Fibroblast of lung (primary cell): ENCODE results near the gene DPP6. TPM values are rescaled to one million over a fixed set of nuclear protein-coding genes. Genes with fewer than 3 reads are reported as not detected.

Source experiments
- DNase-seq, 2 donors: peaks; one replicate each; pipeline versions ENCODE4 v3.0.0 to v3.0.0-alpha.2; 2010; ENCODE audit warnings: low read depth in 2 of 2
- H2AFZ ChIP-seq: 2 replicates; pipeline ENCODE4 v1.5.1; 2012; ENCODE audit warnings: low read length, control low read depth, inconsistent platforms
- H3K27ac ChIP-seq: 2 replicates; pipeline ENCODE4 v1.5.1; 2011; ENCODE audit warnings: low read length, control low read depth; ENCODE audit not compliant: insufficient read depth
- H3K27me3 ChIP-seq: 2 replicates; pipeline ENCODE4 v1.5.1; 2011; ENCODE audit warnings: mild to moderate bottlenecking, low read length; ENCODE audit not compliant: control insufficient read depth, insufficient read depth
- H3K36me3 ChIP-seq: 2 replicates; pipeline ENCODE4 v1.5.1; 2011; ENCODE audit warnings: low read length; ENCODE audit not compliant: control insufficient read depth, insufficient read depth
- H3K4me1 ChIP-seq: 2 replicates; pipeline ENCODE4 v1.5.1; 2011; ENCODE audit warnings: low read length; ENCODE audit not compliant: control insufficient read depth, insufficient read depth; ENCODE audit errors: extremely low read depth
- H3K4me2 ChIP-seq: 2 replicates; pipeline ENCODE4 v1.5.1; 2011; ENCODE audit warnings: low read length, control low read depth; ENCODE audit not compliant: insufficient read depth; ENCODE audit errors: extremely low read depth
- H3K4me3 ChIP-seq, 4 experiments: fragments of 200-600 bp in 1 of 4; sonication (generic) in 1 of 4; replicated peaks in 1 of 4; 2 replicates each; pipeline ENCODE4 v1.5.1; 2011 to 2016; ENCODE audit warnings: low read length in 4 of 4, low read depth in 3 of 4, mild to moderate bottlenecking in 3 of 4, control low read depth in 2 of 4, inconsistent platforms in 1 of 4, mixed read lengths in 1 of 4; ENCODE audit not compliant: insufficient read depth in 1 of 4; ENCODE audit errors: control extremely low read depth in 1 of 4
- H3K79me2 ChIP-seq: 2 replicates; pipeline ENCODE4 v1.5.1; 2012; ENCODE audit warnings: mild to moderate bottlenecking, low read length, inconsistent platforms; ENCODE audit not compliant: control insufficient read depth, insufficient read depth
- H3K9ac ChIP-seq: 2 replicates; pipeline ENCODE4 v1.5.1; 2011; ENCODE audit warnings: mild to moderate bottlenecking, low read length, control low read depth; ENCODE audit not compliant: insufficient read depth
- H3K9me3 ChIP-seq: 2 replicates; pipeline ENCODE4 v1.5.1; 2012; ENCODE audit warnings: low read depth, low read length; ENCODE audit not compliant: control insufficient read depth, insufficient read depth
- H4K20me1 ChIP-seq: 2 replicates; pipeline ENCODE4 v1.5.1; 2011; ENCODE audit warnings: low read length; ENCODE audit not compliant: control insufficient read depth, insufficient read depth; ENCODE audit errors: extremely low read depth
- EZH2 ChIP-seq: IDR thresholded peaks from 2 replicates; pipeline ENCODE4 v1.5.1; 2012; ENCODE audit warnings: low read length, control low read depth, mild to moderate bottlenecking; ENCODE audit errors: missing control alignments
- polyA plus RNA-seq, 2 donors: library from polyadenylated mRNA; depleted of rRNA in 1 of 2; stranded (reverse) in 1 of 2; unstranded in 1 of 2; fragments of >200 nt; gene quantifications; 2 replicates each; pipeline ENCODE4 v1.2.1, GENCODE V29; 2011 to 2012; ENCODE audit warnings: missing spikeins in 1 of 2
- total RNA-seq: library from RNA; depleted of rRNA; stranded (reverse); fragments of >200 nt; gene quantifications from 2 replicates; pipeline ENCODE4 v1.2.1, GENCODE V29; 2014
- TF ChIP-seq, protein P1 (sequence below), 2 donors: IDR thresholded peaks in 1 of 2; conservative IDR thresholded peaks in 1 of 2; 1 replicate in 1 of 2; 2 replicates in 1 of 2; pipeline ENCODE4 v1.5.1; 2011 to 2012; ENCODE audit warnings: low read length in 2 of 2, control low read depth in 1 of 2, inconsistent platforms in 1 of 2, low read depth in 1 of 2, mild to moderate bottlenecking in 1 of 2

The DPP6 gene
- total and polyA plus RNA-seq, 2 donors (not counting 1 experiment from before 2014, with no cell fraction given): not detected

DNA sequence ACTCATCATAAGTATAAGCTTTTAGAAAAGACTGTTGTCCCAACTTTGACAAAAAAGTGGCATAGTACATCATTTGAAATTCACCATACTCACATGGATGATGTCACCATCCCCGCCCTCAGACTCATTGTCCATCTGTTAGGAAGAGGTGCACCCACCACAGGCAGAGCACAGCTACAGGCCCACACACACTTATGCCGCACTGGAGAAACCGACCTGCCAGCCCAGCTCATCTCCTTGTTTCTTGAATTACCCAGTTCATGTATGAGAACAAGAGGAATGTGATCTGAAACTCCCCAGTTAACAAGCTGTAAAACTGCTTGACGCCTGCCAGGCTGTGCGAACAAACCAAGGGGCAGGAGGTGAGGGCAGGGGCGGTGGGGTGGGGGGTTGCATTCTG lies 312.0 kb downstream of the DPP6 start:
- DNase-seq: no peak
- Histone ChIP-seq H3K9ac (no peak overlapping the region), H3K27ac (no peak overlapping the region), H4K20me1 (no peaks in the 10 kb centered on the region), H3K4me3 (no peak overlapping the region), H3K79me2 (no peaks in the 10 kb centered on the region), H3K9me3 (no peaks in the 10 kb centered on the region), H3K36me3 (no peaks in the 10 kb centered on the region), H2AFZ (no peak overlapping the region), H3K4me1 (no peaks in the 10 kb centered on the region), H3K4me2 (no peak overlapping the region), H3K27me3 (no peaks in the 10 kb centered on the region)
- TF ChIP-seq, protein P1, sequence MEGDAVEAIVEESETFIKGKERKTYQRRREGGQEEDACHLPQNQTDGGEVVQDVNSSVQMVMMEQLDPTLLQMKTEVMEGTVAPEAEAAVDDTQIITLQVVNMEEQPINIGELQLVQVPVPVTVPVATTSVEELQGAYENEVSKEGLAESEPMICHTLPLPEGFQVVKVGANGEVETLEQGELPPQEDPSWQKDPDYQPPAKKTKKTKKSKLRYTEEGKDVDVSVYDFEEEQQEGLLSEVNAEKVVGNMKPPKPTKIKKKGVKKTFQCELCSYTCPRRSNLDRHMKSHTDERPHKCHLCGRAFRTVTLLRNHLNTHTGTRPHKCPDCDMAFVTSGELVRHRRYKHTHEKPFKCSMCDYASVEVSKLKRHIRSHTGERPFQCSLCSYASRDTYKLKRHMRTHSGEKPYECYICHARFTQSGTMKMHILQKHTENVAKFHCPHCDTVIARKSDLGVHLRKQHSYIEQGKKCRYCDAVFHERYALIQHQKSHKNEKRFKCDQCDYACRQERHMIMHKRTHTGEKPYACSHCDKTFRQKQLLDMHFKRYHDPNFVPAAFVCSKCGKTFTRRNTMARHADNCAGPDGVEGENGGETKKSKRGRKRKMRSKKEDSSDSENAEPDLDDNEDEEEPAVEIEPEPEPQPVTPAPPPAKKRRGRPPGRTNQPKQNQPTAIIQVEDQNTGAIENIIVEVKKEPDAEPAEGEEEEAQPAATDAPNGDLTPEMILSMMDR (conservative IDR thresholded peaks at IDR 0.05 in 1 of 2, IDR thresholded peaks at IDR 0.05 in 1 of 2; ENCODE audit: low read depth in 1 of 2, low read length in 2 of 2): no peak
- no peak for TF ChIP-seq EZH2

DNA sequence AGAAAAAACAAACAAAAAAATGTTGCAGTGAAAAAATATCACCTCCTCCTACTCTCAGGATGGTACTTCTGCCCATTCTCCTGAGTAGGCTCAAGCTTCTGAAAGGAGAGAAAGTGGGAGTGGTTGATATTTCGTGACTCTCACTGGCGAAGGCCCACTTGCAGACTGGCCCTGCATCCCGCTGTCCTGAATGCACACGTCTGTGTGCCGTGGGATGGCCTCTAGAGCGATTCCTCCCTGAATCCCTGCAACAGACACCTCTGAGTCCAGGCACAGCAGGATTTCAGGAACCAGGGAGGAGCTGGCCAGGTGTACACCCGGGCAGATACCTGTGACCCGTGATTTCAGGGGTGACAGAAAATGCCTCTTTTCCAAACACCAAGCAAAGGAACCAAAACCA lies 319.2 kb downstream of the DPP6 start:
- H3K27ac ChIP-seq: no peak overlapping the region
- H3K79me2 ChIP-seq: no peaks in the 10 kb centered on the region
- no peak overlapping the region for H3K4me2 ChIP-seq
- H3K9me3 ChIP-seq: no peaks in the 10 kb centered on the region
- H4K20me1 ChIP-seq: no peaks in the 10 kb centered on the region
- H3K9ac ChIP-seq: no peak overlapping the region
- DNase-seq: no peak
- no peak overlapping the region for H2AFZ ChIP-seq
- H3K4me1 ChIP-seq: no peaks in the 10 kb centered on the region
- H3K4me3 ChIP-seq: no peak overlapping the region
- H3K36me3 ChIP-seq: no peaks in the 10 kb centered on the region
- TF ChIP-seq EZH2: no peak
- TF ChIP-seq, protein P1 (conservative IDR thresholded peaks at IDR 0.05 in 1 of 2, IDR thresholded peaks at IDR 0.05 in 1 of 2; ENCODE audit: low read depth in 1 of 2, low read length in 2 of 2): no peak
- no peaks in the 10 kb centered on the region for H3K27me3 ChIP-seq

DNA sequence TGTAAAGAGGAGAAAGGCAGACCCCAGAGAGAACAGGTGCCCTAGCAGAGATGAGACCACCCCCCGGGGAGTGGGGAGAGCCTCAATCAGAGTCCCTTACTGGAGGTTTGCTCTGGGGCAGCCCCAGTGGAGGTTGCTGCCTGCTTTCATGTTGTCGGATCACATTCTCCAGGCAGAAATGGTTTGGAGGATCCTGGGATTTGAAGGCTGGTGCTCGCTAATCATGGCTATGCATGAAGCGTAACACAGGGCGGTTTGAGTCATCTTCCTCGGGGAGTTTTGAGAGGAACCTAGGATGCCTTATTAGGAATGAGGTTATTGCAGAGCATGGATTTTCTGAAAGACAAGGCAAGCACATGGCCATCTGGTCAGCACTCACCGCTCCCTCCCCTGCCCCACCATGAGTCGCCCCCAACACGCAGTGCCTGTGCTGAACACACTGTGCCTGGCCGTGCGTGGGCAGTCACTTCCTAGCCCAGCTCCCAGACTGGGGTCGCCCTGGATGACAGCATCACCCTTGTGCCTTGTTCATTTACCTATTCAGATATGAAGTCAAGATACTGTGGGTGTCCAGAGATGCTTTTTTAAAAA lies 319.9 kb downstream of the DPP6 start:
- no peaks in the 10 kb centered on the region for H3K27me3 ChIP-seq
- H3K9me3 ChIP-seq: no peaks in the 10 kb centered on the region
- no peak overlapping the region for H3K27ac ChIP-seq
- H4K20me1 ChIP-seq: no peaks in the 10 kb centered on the region
- no peaks in the 10 kb centered on the region for H3K79me2 ChIP-seq
- no peaks in the 10 kb centered on the region for H3K36me3 ChIP-seq
- H2AFZ ChIP-seq: no peak overlapping the region
- DNase-seq: no peak
- no peak overlapping the region for H3K4me3 ChIP-seq
- no peak overlapping the region for H3K4me2 ChIP-seq
- no peaks in the 10 kb centered on the region for H3K4me1 ChIP-seq
- no peak overlapping the region for H3K9ac ChIP-seq
- no peak for TF ChIP-seq EZH2
- TF ChIP-seq, protein P1 (conservative IDR thresholded peaks at IDR 0.05 in 1 of 2, IDR thresholded peaks at IDR 0.05 in 1 of 2; ENCODE audit: low read depth in 1 of 2, low read length in 2 of 2): no peak
